Psoas muscle (tissue), 8 donors: ENCODE results near the gene SH3GL1. TPM values are rescaled to one million over a fixed set of nuclear protein-coding genes. Genes with fewer than 3 reads are reported as not detected.

Experiments
- ATAC-seq, 4 donors: fragments of 200-7000 bp; cut with Tn5 transposase; one replicate each; pipeline ENCODE4 v1.9.1; 2020; ENCODE audit warnings: moderate library complexity in 3 of 4, mild to moderate bottlenecking in 2 of 4
- DNase-seq, 2 donors: peaks; one replicate each; pipeline ENCODE4 v3.0.0-alpha.2; 2020
- H3K27ac ChIP-seq: fragments of 200-600 bp; one replicate; pipeline ENCODE4 v1.8.0; 2022
- H3K27me3 ChIP-seq, 3 donors: fragments of 200-600 bp in 1 of 3; one replicate each; pipeline versions ENCODE4 v1.6.1 to v1.8.0; 2013 to 2022; ENCODE audit warnings: low read length in 2 of 3, mild to moderate bottlenecking in 2 of 3, moderate library complexity in 1 of 3; ENCODE audit not compliant: insufficient read depth in 3 of 3
- H3K36me3 ChIP-seq, 2 donors: fragments of 200-600 bp in 1 of 2; one replicate each; pipeline versions ENCODE4 v1.6.1 to v1.8.0; 2013 to 2022; ENCODE audit warnings: low read depth in 1 of 2, mild to moderate bottlenecking in 1 of 2, moderate library complexity in 1 of 2; ENCODE audit not compliant: insufficient read depth in 1 of 2
- H3K4me1 ChIP-seq: fragments of 200-600 bp; one replicate; pipeline ENCODE4 v1.8.0; 2022
- H3K4me3 ChIP-seq: fragments of 200-600 bp; one replicate; pipeline ENCODE4 v1.8.0; 2022; ENCODE audit warnings: mild to moderate bottlenecking
- H3K9me3 ChIP-seq: fragments of 200-600 bp; one replicate; pipeline ENCODE4 v1.8.0; 2022
- CTCF ChIP-seq: fragments of 200-600 bp; IDR thresholded peaks from one replicate; pipeline ENCODE4 v1.8.0; 2022; ENCODE audit warnings: antibody characterized with exemption
- WGBS, 3 donors: extraction: QIAGEN DNeasy Blood & Tissue Kit; methylation state at CpG; one replicate each; pipeline versions ENCODE4 v1.1.6 to v1.1.7; 2013; 5-methylcytosine and 5-hydroxymethylcytosine counted together
- intact Hi-C, 2 donors: fragments of 100-400 bp; cut with DNase I; formaldehyde crosslinking; loops; one replicate each; pipeline versions ENCODE4 v1.11.0 to v1.14.2; 2022
- polyA plus RNA-seq, 3 donors: library from polyadenylated mRNA; stranded (reverse); fragments of 200-250 nt; gene quantifications; one replicate each; pipeline ENCODE4 v1.2.3, GENCODE V29; 2013
- total RNA-seq, 4 donors: library from RNA; stranded (reverse); fragmentation: NEBNext Ultra II Directional in 2 of 4; extraction: Animal tissue kit (Norgen Biotek cat#: 25700) in 2 of 4; gene quantifications; one replicate each; pipeline versions ENCODE4 v1.2.1 to v1.2.4, GENCODE V29; 2021 to 2023
- donor health status: healthy with polysubstance abuse.
- donor health status: DM: no; HTN: no; CAD: no; lungs with moderate emphysema.
- donor health status: Bipolar disorder and iron deficiency.
- donor health status: healthy.
- donor health status: DM: yes; HTN: yes; CAD: no.
- donor health status: DM: no; HTN: no; CAD: no.
- donor health status: DM: no; HTN: no; CAD: no.
- donor health status: DM: yes; HTN: yes; CAD: no.

SH3GL1 gene
- total and polyA plus RNA-seq, 7 donors: 16.0 to 85.6 (median 23.3) TPM

DNA sequence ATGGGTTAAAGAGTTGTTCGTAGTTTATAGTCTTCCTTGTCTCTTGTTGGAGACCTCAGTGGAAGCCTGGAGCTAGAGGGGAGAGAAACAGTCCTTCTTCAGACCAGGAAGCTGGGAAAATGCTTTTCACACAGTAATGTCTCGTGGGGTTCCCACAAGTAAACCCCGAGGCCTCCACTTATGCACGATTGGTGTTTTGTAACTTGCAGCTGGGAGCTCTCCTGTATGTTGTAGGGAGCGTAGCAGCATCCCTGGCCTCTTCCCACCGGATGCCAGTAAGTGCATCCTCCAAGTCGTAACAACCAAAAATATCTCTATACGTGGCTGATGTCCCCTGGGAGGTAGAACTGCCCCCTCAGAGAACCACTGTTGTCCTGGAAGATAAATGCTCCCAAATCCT, 5.6 kb upstream of the SH3GL1 start:
- no peak for ATAC-seq
- no peaks in the 10 kb centered on the region for H3K9me3 ChIP-seq
- peaks cover 14% of the 10 kb centered on the region for H3K4me1 ChIP-seq
- no peak overlapping the region for H3K4me3 ChIP-seq
- intact Hi-C loops: loop anchor here in 1 of 2 donors (5.0 kb wide), 1 partner anchor 231 kb away; the partner anchor contains the start of gene TNFAIP8L1
- TF ChIP-seq CTCF: no peak
- H3K36me3 ChIP-seq: peaks cover 0 to 19% of the 10 kb centered on the region in 2 donors
- DNase-seq: no peak
- H3K27ac ChIP-seq: no peak overlapping the region
- H3K27me3 ChIP-seq: no peaks in the 10 kb centered on the region
- 78 to 86% (median 82%) methylated on average over 8 of the region's 8 CpGs for whole genome bisulfite sequencing, 3 donors

DNA sequence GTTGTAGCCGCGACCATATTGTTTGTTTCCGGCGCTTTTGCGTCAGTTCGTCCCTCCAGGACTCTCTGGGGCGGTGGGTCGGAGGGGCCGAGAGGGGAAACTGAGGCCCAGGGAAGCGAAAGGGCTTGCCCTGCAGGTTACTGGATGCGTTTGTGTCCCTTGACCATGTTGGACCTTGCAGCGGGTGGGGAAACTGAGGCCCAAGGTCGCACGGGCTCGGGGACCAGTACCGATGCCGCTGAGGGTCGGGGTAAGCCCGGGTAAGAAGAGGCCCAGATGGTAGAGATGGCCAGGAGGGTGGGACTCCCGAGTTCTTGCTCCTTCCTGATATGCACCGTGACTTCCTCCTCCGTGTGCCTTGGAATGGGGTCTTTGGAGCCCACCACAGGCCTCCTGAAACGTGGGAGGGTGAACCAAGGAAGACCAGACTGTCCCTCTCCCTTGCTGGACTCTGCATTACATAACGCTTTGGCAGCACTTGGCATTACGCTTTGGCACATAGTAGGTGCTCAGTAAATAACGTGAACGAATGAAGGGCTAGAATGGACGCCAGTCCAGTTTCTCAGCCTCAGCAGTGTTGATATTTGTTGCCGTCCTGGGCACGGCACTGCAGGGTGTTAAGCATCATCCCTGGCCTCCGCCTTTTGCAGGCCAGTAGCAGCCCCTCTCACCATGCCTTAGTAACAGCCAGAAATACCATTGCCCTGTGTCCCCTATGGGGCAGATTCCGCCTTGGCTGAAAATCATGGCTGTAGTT, 2.8 kb upstream of the SH3GL1 start:
- Histone ChIP-seq H3K27me3 (no peaks in the 10 kb centered on the region), H3K27ac (peak overlapping the region; percentile 94), H3K9me3 (no peaks in the 10 kb centered on the region), H3K4me3 (peak overlapping the region; percentile 80), H3K36me3 (no peaks in the 10 kb centered on the region), H3K4me1 (peaks cover 23% of the 10 kb centered on the region)
- intact Hi-C loops: loop anchor here (5.0 kb wide), 1 partner anchor 54 kb away; the partner anchor contains the start of gene UBXN6 (in 2 of the 2)
- 10 to 11% (median 11%) methylated on average over 32 of the region's 32 CpGs for WGBS, 3 donors
- TF ChIP-seq CTCF: no peak
- ATAC-seq: no peak
- no peak for DNase-seq

DNA sequence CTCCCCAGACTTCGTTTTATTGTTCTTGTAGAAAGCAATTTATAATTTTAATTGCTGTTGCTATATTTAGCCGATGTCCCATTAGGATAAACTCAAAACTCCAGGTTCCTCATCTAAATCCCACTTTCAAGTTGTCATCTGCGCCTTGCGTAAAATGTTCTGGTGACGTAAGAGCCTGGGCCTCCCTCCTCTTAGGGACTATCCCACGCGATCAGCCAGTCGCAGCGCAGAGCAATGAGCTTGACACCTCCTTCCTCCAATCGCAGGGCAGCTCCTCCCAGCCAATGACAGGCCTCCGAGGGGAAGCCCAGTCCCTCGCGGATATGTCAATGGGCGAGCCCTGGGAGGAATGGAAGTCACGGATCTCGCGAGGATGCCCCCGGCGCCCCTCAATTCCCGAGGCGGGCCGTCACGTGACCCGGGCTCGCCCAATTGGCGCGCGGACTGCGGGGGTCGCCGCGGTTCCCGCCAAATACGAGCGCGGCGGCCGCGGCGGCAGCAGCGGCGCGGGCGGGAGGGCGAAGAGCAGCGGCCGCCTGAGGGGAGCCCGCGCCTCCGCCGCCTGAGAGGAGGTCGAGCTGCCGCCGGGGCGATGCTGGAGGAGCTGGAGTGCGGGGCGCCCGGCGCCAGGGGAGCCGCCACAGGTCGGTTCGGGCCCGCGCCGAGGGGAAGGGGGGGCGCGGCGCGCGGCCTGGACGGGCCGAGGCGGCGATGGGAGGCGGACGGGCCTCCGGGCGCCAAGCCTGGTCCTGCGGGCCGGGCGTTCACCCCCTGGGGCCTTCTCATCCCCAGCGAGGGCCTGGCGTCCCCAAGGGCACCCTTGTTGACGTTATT, 2.0 kb upstream of the SH3GL1 start, which contains the start of gene CHAF1A:
CHAF1A (plus strand) TSS at position 470 of the 834 bp plus-strand sequence; CDS start at position 593, 123 bp downstream.
- peak within 1 kb of the TSS; percentile 94 for H3K27ac ChIP-seq
- H3K36me3 ChIP-seq: no peaks in the 10 kb centered on the region
- no peaks in the 10 kb centered on the region for H3K27me3 ChIP-seq
- DNase-seq: peak; percentile 99 to 100
- peak; percentile 93 to 95 (median 94) for ATAC-seq
- H3K4me3 ChIP-seq: peak within 1 kb of the TSS; percentile 80
- TF ChIP-seq CTCF: no peak
- H3K9me3 ChIP-seq: no peaks in the 10 kb centered on the region
- H3K4me1 ChIP-seq: peaks cover 31% of the 10 kb centered on the region
- 0 to 1% (median 0%) methylated on average over 65 to 84 of the region's 84 CpGs for WGBS, 3 donors
- intact Hi-C loops: loop anchor here (5.0 kb wide), 1 partner anchor 55 kb away; the partner anchor contains the start of gene UBXN6 (in 2 of the 2)

GRCh38 chr19:4401769-4402170, 1.4 kb upstream of the SH3GL1 start:
- no peak for TF ChIP-seq CTCF
- peak overlapping the region; percentile 94 for H3K27ac ChIP-seq
- ATAC-seq: no peak
- H3K4me3 ChIP-seq: peak overlapping the region; percentile 80
- 3 to 6% (median 4%) methylated on average over 8 of the region's 8 CpGs for WGBS, 3 donors
- no peaks in the 10 kb centered on the region for H3K27me3 ChIP-seq
- intact Hi-C loops: loop anchor here (2.0 to 5.0 kb wide), 2 partner anchors 31 to 56 kb away; partner anchors contain the start of gene UBXN6 (in 2 of the 2)
- DNase-seq: no peak
- no peaks in the 10 kb centered on the region for H3K36me3 ChIP-seq
- H3K4me1 ChIP-seq: peaks cover 37% of the 10 kb centered on the region
- no peaks in the 10 kb centered on the region for H3K9me3 ChIP-seq
